ENCODE data around the gene STK11IP.

STK11IP gene

GRCh38 chr2:219658874-219659273 is 61.2 kb downstream of the STK11IP start:
- peaks cover 4% of the 10 kb centered on the region for H3K9me3 ChIP-seq (ENCODE audit: severe bottlenecking)
- no peak overlapping the region for H3K27ac ChIP-seq (ENCODE audit: poor library complexity, severe bottlenecking)
- no peak for TF ChIP-seq CTCF (IDR thresholded peaks at IDR 0.05; ENCODE audit: poor library complexity, severe bottlenecking)
- no peaks in the 10 kb centered on the region for H3K36me3 ChIP-seq (ENCODE audit: low read depth)
- peaks cover 3% of the 10 kb centered on the region for H3K4me1 ChIP-seq (ENCODE audit: insufficient read depth, poor library complexity, severe bottlenecking)
- no peak for DNase-seq (ENCODE audit: low spot score)
- ATAC-seq (ENCODE audit: low read depth) = no peak
- H3K4me3 ChIP-seq (ENCODE audit: severe bottlenecking) = no peak overlapping the region
- H3K27me3 ChIP-seq (ENCODE audit: insufficient read depth, poor library complexity, severe bottlenecking) = no peaks in the 10 kb centered on the region

GRCh38 chr2:219661197-219661954 is 63.7 kb downstream of the STK11IP start:
- Histone ChIP-seq H3K36me3 (ENCODE audit: low read depth) (no peaks in the 10 kb centered on the region), H3K27me3 (ENCODE audit: insufficient read depth, poor library complexity, severe bottlenecking) (no peaks in the 10 kb centered on the region), H3K9me3 (ENCODE audit: severe bottlenecking) (peaks cover 4% of the 10 kb centered on the region), H3K27ac (ENCODE audit: poor library complexity, severe bottlenecking) (peak overlapping the region; percentile 56), H3K4me1 (ENCODE audit: insufficient read depth, poor library complexity, severe bottlenecking) (peaks cover 3% of the 10 kb centered on the region), H3K4me3 (ENCODE audit: severe bottlenecking) (no peak overlapping the region)
- peak; percentile 49; the same call in 2 of the 3 replicates for ATAC-seq (ENCODE audit: low read depth)
- no peak for TF ChIP-seq CTCF (IDR thresholded peaks at IDR 0.05; ENCODE audit: poor library complexity, severe bottlenecking)
- no peak for DNase-seq (ENCODE audit: low spot score)

- ATAC-seq (ENCODE audit: low read depth) (peak; percentile 40; the same call in 2 of the 3 replicates), DNase-seq (ENCODE audit: low spot score) (no peak)
- H3K36me3 ChIP-seq (ENCODE audit: low read depth) = no peaks in the 10 kb centered on the region
- peak overlapping the region; percentile 56 for H3K27ac ChIP-seq (ENCODE audit: poor library complexity, severe bottlenecking)
- H3K9me3 ChIP-seq (ENCODE audit: severe bottlenecking) = peaks cover 4% of the 10 kb centered on the region
- no peaks in the 10 kb centered on the region for H3K27me3 ChIP-seq (ENCODE audit: insufficient read depth, poor library complexity, severe bottlenecking)
- H3K4me3 ChIP-seq (ENCODE audit: severe bottlenecking) = no peak overlapping the region
- peaks cover 3% of the 10 kb centered on the region for H3K4me1 ChIP-seq (ENCODE audit: insufficient read depth, poor library complexity, severe bottlenecking)
- TF ChIP-seq CTCF (IDR thresholded peaks at IDR 0.05; ENCODE audit: poor library complexity, severe bottlenecking) = no peak
Measured at GRCh38 chr2:219661955-219662395, 64.3 kb downstream of the STK11IP start.

GRCh38 chr2:219662566-219662965 is 64.9 kb downstream of the STK11IP start:
- peaks cover 4% of the 10 kb centered on the region for H3K9me3 ChIP-seq (ENCODE audit: severe bottlenecking)
- no peak overlapping the region for H3K4me3 ChIP-seq (ENCODE audit: severe bottlenecking)
- TF ChIP-seq CTCF (IDR thresholded peaks at IDR 0.05; ENCODE audit: poor library complexity, severe bottlenecking) = no peak
- no peaks in the 10 kb centered on the region for H3K36me3 ChIP-seq (ENCODE audit: low read depth)
- H3K27me3 ChIP-seq (ENCODE audit: insufficient read depth, poor library complexity, severe bottlenecking) = no peaks in the 10 kb centered on the region
- ATAC-seq (ENCODE audit: low read depth) = no peak
- no peak for DNase-seq (ENCODE audit: low spot score)
- H3K27ac ChIP-seq (ENCODE audit: poor library complexity, severe bottlenecking) = peak overlapping the region; percentile 56
- peaks cover 3% of the 10 kb centered on the region for H3K4me1 ChIP-seq (ENCODE audit: insufficient read depth, poor library complexity, severe bottlenecking)
